NT2/D1 (cell line): ENCODE data around the gene EXOC1L.

Experiments
- SUZ12 ChIP-seq: IDR thresholded peaks from 2 replicates; pipeline ENCODE4 v1.6.1; 2011; ENCODE audit not compliant: insufficient read length, insufficient read depth; ENCODE audit errors: extremely low read depth
- YY1 ChIP-seq: IDR thresholded peaks from 2 replicates; pipeline ENCODE4 v1.6.1; 2011; ENCODE audit not compliant: insufficient read length, insufficient read depth
- ZNF274 ChIP-seq: IDR thresholded peaks from 2 replicates; pipeline ENCODE4 v1.6.1; 2011; ENCODE audit warnings: mild to moderate bottlenecking, low read depth, low read length

DNA sequence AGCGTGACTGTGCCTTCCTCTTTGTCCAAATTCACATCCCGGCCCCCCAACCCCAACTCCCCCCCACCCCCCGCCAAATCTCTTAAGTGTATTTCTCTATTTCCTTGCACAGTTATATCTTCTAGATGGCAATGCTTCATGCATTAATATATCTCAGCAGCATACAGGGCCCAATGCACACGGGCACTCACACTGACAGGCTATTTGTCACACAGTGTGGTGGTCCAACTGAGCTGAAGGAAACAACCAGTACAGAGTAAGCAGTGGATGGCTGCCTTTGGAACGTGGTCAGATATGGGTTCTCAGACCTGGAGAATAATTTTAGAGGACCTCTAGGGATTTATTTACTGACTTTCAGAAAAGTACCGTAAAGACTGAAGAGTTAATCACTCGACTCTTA is 34.5 kb downstream of the EXOC1L start:
- TF ChIP-seq SUZ12 (no peak), YY1 (no peak), ZNF274 (no peak)
